Kidney (tissue), 11 donors: ENCODE measurements around the gene PSG4. TPM values are rescaled to one million over a fixed set of nuclear protein-coding genes. Genes with fewer than 3 reads are reported as not detected.
A peak's percentile ranks its signal among the peaks of the same experiment; 100 is the strongest.
"Not testable (repeated sequence)": the region's sequence is repeated elsewhere in the genome, so short reads cannot be mapped to it uniquely, and the experiment has no call there.

Experiments used
- DNase-seq, 5 donors: peaks; one replicate each; pipeline ENCODE4 v3.0.0-alpha.2; 2013 to 2020
- FAIRE-seq: peaks from 2 replicates; lab custom pipeline; 2012; peaks lifted over from hg19 to GRCh38; lab: Jason Lieb, UNC
- H3K27ac ChIP-seq, 2 donors: one replicate each; pipeline ENCODE4 v1.7.0; 2013; ENCODE audit warnings: low read depth in 2 of 2, low read length in 2 of 2, inconsistent platforms in 1 of 2
- H3K27me3 ChIP-seq: one replicate; pipeline ENCODE4 v1.7.1; 2013; ENCODE audit warnings: low read length, inconsistent platforms; ENCODE audit not compliant: control insufficient read depth, insufficient read depth
- H3K36me3 ChIP-seq, 3 donors: one replicate each; pipeline versions ENCODE4 v1.7.0 to v1.7.1; 2013; ENCODE audit warnings: low read length in 3 of 3, control low read depth in 1 of 3, inconsistent platforms in 1 of 3; ENCODE audit not compliant: insufficient read depth in 3 of 3, control insufficient read depth in 2 of 3
- H3K4me1 ChIP-seq, 3 donors: one replicate each; pipeline versions ENCODE4 v1.7.0 to v1.7.1; 2013; ENCODE audit warnings: low read length in 3 of 3, inconsistent platforms in 1 of 3, low read depth in 1 of 3; ENCODE audit not compliant: control insufficient read depth in 2 of 3, insufficient read depth in 2 of 3
- H3K4me3 ChIP-seq, 3 donors: one replicate each; pipeline versions ENCODE4 v1.7.0 to v1.8.1; 2013; ENCODE audit warnings: low read length in 3 of 3, control low read depth in 1 of 3, inconsistent platforms in 1 of 3
- H3K9ac ChIP-seq, 3 donors: one replicate each; pipeline versions ENCODE4 v1.7.0 to v1.7.1; 2013; ENCODE audit warnings: low read length in 3 of 3, control low read depth in 1 of 3, inconsistent platforms in 1 of 3
- H3K9me3 ChIP-seq, 3 donors: one replicate each; pipeline versions ENCODE4 v1.7.0 to v1.7.1; 2013; ENCODE audit warnings: low read length in 3 of 3, control low read depth in 1 of 3, inconsistent platforms in 1 of 3; ENCODE audit not compliant: control insufficient read depth in 2 of 3, insufficient read depth in 1 of 3
- intact Hi-C: fragments of 100-400 bp; cut with DNase I; formaldehyde crosslinking; loops from one replicate; pipeline ENCODE4 v1.11.1; 2022
- polyA plus RNA-seq: library from polyadenylated mRNA; stranded (reverse); fragments of 350-450 nt; fragmentation: Illumina TruSeq; extraction: RNeasy Lipid Tissue Mini Kit (QIAGEN cat#74804); gene quantifications from one replicate; pipeline ENCODE4 v1.2.3, GENCODE V29; 2014; ENCODE audit warnings: low read depth, low replicate concordance; ENCODE audit not compliant: insufficient read depth
- total RNA-seq: library from RNA; stranded (reverse); fragmentation: NEBNext Ultra II Directional; extraction: Animal tissue kit (Norgen Biotek cat#: 25700); gene quantifications from one replicate; pipeline ENCODE4 v1.2.1, GENCODE V29; 2021
- donor health status: control.
- donor health status: control.
- donor health status: DM: yes; HTN: yes; CAD: no.
- donor health status: Normal renal cell carcinoma (clear cell type).

Gene PSG4
- total and polyA plus RNA-seq, 2 donors from 2014 or later, result 0.35 TPM; not detected in 1

DNA sequence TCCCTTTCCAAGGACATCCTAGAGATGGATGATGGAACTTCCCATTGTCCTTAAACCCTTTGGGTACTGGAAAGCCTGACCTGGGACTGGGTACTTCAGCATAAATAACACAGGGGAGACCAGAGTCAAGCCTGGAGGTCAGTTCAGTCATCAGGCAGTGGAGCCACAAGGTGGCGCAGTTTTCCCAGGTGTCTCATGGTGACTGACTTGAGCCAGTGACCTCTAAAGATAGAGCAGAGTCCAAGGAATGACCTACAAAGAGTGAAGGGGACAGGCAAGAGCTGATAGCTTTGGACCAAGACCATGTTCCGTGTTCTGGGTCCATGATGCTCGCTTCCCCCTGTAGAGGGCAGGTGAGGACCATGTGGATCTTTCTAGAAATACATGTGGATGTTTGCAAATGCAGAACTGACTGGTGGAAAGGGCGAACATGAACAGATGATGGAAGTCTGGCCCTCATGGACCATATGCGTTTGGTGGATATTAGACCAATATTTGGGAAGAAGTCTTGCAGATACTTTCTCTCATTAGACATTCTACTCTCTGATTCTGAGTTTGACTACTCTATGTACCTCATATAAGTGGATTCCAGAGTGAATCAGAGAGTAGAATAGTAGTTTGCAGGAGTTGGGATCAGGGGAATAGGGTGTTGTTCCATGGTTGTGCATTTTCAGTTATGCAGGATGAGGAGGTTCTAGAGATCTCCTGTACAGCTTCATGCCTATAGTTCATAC is 6.6 kb downstream of the PSG4 start:
- H3K4me3 ChIP-seq, H3K27ac ChIP-seq, H3K27me3 ChIP-seq, H3K4me1 ChIP-seq, H3K9ac ChIP-seq, H3K36me3 ChIP-seq, H3K9me3 ChIP-seq, DNase-seq, FAIRE-seq, intact Hi-C loops: not testable (repeated sequence)

DNA sequence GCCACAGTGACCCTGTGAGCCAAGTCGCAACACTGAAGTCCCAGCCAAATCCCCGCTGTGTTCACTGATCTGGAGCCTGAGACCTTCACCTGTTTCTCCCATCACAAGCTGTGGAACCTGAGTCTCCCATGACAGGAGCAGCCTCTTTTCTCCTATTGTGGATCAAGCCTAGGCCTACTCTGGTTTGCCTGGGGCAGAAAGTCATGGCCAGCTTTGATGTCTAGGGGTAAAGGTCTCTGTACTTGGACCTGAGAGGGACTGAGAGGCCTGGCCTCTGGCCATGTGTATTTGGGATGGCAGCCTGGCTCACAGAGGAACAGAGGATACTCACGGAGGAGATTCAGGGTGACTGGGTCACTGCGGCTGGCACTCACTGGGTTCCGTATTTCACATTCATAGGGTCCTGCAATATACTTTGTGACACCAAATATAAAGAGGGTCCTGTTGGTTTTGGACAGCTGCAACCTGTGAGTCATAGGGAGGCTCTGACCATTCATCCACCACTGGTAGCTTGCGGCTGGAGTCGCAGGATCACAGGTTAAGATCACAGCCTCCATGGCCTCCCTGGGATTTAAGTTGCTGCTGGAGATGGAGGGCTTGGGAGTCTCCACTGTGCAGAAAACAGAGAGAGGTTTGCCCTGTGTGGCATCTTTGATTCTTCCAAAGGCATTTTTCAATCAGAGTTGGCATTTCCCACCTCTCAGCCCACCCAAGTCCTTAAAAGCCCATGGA is 7.6 kb downstream of the PSG4 start:
- FAIRE-seq, H3K27ac ChIP-seq, H3K9ac ChIP-seq, H3K36me3 ChIP-seq, H3K4me1 ChIP-seq, DNase-seq, intact Hi-C loops, H3K27me3 ChIP-seq, H3K4me3 ChIP-seq, H3K9me3 ChIP-seq: not testable (repeated sequence)

DNA sequence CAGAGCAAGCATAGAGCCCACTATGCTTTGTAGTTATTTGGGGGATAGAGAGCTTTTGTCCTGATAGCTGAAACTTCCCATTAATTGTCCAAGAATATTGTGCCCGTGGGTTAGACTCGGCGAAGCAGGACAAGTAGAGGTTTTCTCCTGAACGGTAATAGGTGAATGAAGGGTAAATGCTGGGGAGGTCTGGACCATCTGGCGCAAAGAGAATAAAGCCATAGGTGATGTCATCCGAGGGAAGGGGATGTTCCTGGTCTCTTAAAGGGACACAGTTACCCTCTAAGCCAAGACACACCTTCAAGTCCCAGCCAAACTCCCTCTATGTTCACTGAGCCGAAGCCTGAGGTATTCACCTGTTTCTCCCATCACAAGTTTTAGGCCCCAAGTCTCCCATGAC is 11.0 kb downstream of the PSG4 start:
- H3K27me3 ChIP-seq, H3K9ac ChIP-seq, H3K36me3 ChIP-seq, DNase-seq, H3K27ac ChIP-seq, H3K4me3 ChIP-seq, FAIRE-seq, intact Hi-C loops, H3K4me1 ChIP-seq, H3K9me3 ChIP-seq: not testable (repeated sequence)

DNA sequence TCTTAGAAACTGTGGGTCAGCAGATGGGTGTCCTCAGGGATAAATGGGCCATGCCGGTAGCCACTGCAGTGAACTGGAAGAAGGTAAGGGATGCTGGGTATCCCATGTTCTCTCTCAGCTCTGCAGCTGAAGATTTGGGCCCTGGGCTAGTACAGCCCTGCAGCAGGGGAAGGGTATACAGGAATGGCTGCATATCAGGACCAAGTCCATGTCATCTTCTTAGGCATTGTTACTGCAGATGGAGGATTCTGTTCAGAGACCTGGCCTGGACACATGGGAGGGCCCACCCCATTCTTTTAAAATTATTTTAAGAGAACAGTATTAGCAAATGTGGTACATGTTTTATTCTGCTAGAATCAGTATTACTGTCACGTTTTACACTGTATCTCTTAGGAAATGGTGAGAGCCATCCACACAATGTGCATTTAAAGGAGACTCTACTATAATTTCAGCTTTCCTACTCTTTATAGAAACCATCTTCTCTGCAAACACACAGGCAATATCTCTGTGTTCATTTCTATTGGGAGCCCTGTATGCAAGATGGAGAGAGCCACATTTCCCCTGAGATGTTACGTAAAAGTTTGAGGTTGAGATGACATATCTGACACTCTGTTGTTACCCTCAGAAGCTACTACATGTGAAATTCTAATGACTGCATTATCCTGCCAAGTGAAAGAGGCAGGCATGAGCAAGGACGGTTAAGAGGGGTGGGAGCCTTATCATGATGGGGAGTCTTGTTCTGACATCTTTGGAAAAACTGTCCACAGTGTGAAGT is 12.9 kb downstream of the PSG4 start:
- H3K36me3 ChIP-seq, DNase-seq, H3K9ac ChIP-seq, H3K4me3 ChIP-seq, H3K27ac ChIP-seq, H3K9me3 ChIP-seq, FAIRE-seq, H3K27me3 ChIP-seq, H3K4me1 ChIP-seq, intact Hi-C loops: not testable (repeated sequence)

DNA sequence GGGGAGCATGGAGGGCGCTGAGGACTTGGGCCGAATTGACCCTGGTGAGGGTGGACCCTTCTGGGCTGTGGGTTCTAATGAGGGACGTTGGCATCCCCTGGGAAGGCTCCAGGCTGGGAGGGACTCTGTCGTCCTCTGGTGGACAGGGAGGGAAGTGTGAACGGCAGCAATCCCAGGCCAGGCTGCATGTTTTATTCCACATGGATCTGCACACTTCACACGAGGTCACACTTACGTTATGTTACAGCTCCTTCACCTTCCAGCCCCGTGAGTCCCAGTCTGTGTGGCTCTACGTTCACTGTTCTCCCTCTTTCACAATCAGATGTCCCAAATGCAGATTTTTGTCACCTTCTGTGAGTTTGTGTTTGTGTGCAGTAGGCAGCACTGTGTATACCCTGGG is 17.3 kb downstream of the PSG4 start:
- H3K9me3 ChIP-seq, DNase-seq, H3K27me3 ChIP-seq, H3K36me3 ChIP-seq, H3K9ac ChIP-seq, H3K27ac ChIP-seq, H3K4me1 ChIP-seq, FAIRE-seq, intact Hi-C loops, H3K4me3 ChIP-seq: not testable (repeated sequence)

DNA sequence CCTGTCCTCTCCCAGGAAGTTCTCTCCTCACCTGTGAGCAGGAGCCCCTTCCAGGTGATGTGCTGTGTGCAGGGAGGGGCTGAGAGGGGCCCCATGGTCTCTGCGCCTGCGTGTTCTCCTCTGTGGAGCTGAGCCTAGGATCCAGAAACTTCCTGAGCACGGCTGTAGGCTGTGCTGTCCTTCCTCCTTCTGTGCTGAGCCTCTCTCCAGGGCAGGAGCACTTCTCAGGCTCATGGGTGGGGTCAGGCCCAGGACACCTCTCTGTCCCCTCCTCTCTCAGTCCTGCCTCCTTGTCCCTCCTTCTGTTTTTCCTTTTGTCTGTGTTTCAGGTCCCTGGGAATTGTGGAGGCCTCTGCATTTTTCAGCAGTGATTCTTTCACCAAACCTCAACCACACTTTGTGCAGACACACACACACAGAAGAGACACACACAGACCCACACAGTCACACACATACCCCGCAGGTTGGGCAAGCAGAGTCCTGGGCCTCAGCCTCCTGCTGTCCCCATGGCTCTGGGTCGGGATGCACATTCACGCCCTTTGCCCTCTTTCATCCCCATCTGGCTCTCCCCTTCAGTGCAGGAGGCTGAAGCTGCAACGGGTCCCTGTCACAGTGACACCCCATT is 19.0 kb downstream of the PSG4 start, which contains the start of gene PSG5:
TSS of gene PSG5 (minus strand) at position 226 of the 625 bp plus-strand sequence. CDS start at position 95, 131 bp downstream.
- H3K9ac ChIP-seq, H3K4me1 ChIP-seq, H3K4me3 ChIP-seq, H3K9me3 ChIP-seq, intact Hi-C loops, DNase-seq, H3K27ac ChIP-seq, FAIRE-seq, H3K36me3 ChIP-seq, H3K27me3 ChIP-seq: not testable (repeated sequence)

DNA sequence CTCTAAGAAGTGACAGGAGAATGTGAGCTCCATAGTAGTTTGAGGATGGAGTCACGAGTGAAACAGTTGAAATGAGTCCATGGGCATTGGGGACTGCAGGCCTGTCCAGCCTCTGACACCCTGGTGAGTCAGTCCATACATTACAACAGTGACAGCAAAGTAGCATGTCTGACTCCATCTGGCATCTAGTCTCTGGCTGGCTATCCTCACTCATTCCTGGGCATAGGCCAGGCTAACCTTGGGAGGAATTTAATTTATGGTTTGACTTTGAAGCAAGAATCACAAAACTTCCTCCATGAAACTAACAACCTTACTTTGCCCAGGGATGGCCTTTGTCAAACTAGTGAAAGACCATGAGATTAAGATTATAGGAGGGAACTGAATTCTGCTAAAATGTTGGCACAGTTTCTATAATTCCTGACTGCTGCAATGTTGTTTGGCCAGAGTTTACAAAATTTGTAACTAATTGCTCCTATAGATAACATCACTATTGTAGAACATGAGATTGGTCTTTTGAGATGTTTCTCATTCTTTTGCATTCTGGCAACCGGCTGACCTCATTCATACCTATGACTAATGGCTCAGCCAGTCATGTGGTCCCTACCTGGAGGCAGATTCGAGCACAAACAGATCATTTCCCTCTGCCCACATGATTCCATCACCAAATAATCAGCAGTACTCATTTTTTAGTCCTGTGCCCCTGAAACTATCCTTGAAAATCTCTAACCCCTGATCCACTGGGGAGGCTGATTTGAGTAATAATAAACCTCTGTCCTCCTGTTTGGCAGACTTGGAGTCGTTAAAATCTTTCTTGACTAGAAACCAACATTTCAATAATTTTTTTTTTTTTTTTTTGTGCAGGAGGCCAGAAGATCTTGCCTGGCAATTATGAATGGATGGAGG is 23.3 kb downstream of the PSG4 start:
- peak overlapping the region; percentile 51 to 82 for H3K27ac ChIP-seq
- H3K27me3 ChIP-seq, H3K4me3 ChIP-seq, H3K9ac ChIP-seq, intact Hi-C loops, FAIRE-seq, H3K9me3 ChIP-seq, H3K4me1 ChIP-seq, H3K36me3 ChIP-seq, DNase-seq: not testable (repeated sequence)
